OCI-LY1 (cell line): ENCODE data around the gene AKR1C2.
"Not testable (repeated sequence)": the region's sequence is repeated elsewhere in the genome, so short reads cannot be mapped to it uniquely, and the experiment has no call there.

Source experiments
- CTCF ChIP-seq: fragments of 200-600 bp; sonication (generic), shearing (Covaris generic); IDR thresholded peaks from 2 replicates; pipeline ENCODE4 v1.5.1; 2017; ENCODE audit warnings: mild to moderate bottlenecking, antibody characterized with exemption, low read length, moderate library complexity, mixed read lengths
- EZH2 ChIP-seq: fragments of 200-600 bp; sonication (generic), shearing (Covaris generic); IDR thresholded peaks from 2 replicates; pipeline ENCODE4 v1.8.0; 2017; ENCODE audit warnings: borderline replicate concordance, mixed run types, mild to moderate bottlenecking, antibody characterized with exemption, low read length, moderate library complexity, mixed read lengths

- not testable (repeated sequence) for TF ChIP-seq CTCF, EZH2
These were observed 41.3 kb downstream of the AKR1C2 start for GRCh38 chr10:4962308-4962707.
